Urinary bladder (tissue), 4 donors: ENCODE measurements around the gene CACNB2. TPM values are rescaled to one million over a fixed set of nuclear protein-coding genes. Genes with fewer than 3 reads are reported as not detected.
"Not testable (repeated sequence)": the region's sequence is repeated elsewhere in the genome, so short reads cannot be mapped to it uniquely, and the experiment has no call there.

Experiments used
- DNase-seq: peaks from one replicate; pipeline ENCODE4 v3.0.0-alpha.2; 2015; ENCODE audit errors: extremely low spot score
- H3K27ac ChIP-seq: one replicate; pipeline ENCODE4 v1.5.1; 2013; ENCODE audit warnings: low read depth, mild to moderate bottlenecking, moderate library complexity
- H3K36me3 ChIP-seq: one replicate; pipeline ENCODE4 v1.6.1; 2013; ENCODE audit warnings: mild to moderate bottlenecking, moderate library complexity; ENCODE audit not compliant: insufficient read depth
- H3K4me1 ChIP-seq: one replicate; pipeline ENCODE4 v1.6.1; 2013; ENCODE audit warnings: mild to moderate bottlenecking, moderate library complexity; ENCODE audit not compliant: insufficient read depth
- H3K4me3 ChIP-seq: one replicate; pipeline ENCODE4 v1.5.1; 2013; ENCODE audit warnings: low read depth, low read length
- WGBS: extraction: QIAGEN DNeasy Blood & Tissue Kit; methylation state at CpG from one replicate; pipeline ENCODE4 v1.1.7; 2013; 5-methylcytosine and 5-hydroxymethylcytosine counted together
- polyA plus RNA-seq: library from polyadenylated mRNA; stranded (reverse); fragments of 200-250 nt; gene quantifications from one replicate; pipeline ENCODE4 v1.2.3, GENCODE V29; 2013
- total RNA-seq: library from RNA; depleted of rRNA; stranded (reverse); fragments of >200 nt; gene quantifications from one replicate; pipeline ENCODE4 v1.2.3, GENCODE V29; 2014
- donor health status: healthy with polysubstance abuse.
- donor health status: healthy.

CACNB2 gene
- total and polyA plus RNA-seq, 2 donors = 16.7 to 40.4 TPM

GRCh38 chr10:18134509-18134908, 5.7 kb upstream of the CACNB2 start:
- DNase-seq = no peak
- 82% methylated on average over 8 of the region's 8 CpGs for WGBS
- Histone ChIP-seq H3K4me1 (no peaks in the 10 kb centered on the region), H3K4me3 (no peak overlapping the region), H3K27ac (no peak overlapping the region), H3K36me3 (no peaks in the 10 kb centered on the region)

GRCh38 chr10:18134921-18135320, 5.3 kb upstream of the CACNB2 start:
- Histone ChIP-seq H3K36me3 (no peaks in the 10 kb centered on the region), H3K4me3 (no peak overlapping the region), H3K4me1 (no peaks in the 10 kb centered on the region), H3K27ac (no peak overlapping the region)
- 86% methylated on average over 4 of the region's 4 CpGs for WGBS
- DNase-seq = no peak

GRCh38 chr10:18136073-18136791, 4.0 kb upstream of the CACNB2 start:
- DNase-seq = no peak
- no peaks in the 10 kb centered on the region for H3K4me1 ChIP-seq
- no peak overlapping the region for H3K4me3 ChIP-seq
- H3K36me3 ChIP-seq = no peaks in the 10 kb centered on the region
- 78% methylated on average over 8 of the region's 8 CpGs for WGBS
- H3K27ac ChIP-seq = no peak overlapping the region

- WGBS = 97% methylated on average over 1 of the region's 1 CpG
- H3K27ac ChIP-seq = no peak overlapping the region
- no peaks in the 10 kb centered on the region for H3K36me3 ChIP-seq
- no peak overlapping the region for H3K4me3 ChIP-seq
- no peaks in the 10 kb centered on the region for H3K4me1 ChIP-seq
- no peak for DNase-seq
Measured at GRCh38 chr10:18137111-18137510, 3.1 kb upstream of the CACNB2 start.

- no peak for DNase-seq
- whole genome bisulfite sequencing = 3% methylated on average over 41 of the region's 41 CpGs
Measured at GRCh38 chr10:18140957-18141845, 977 bp downstream of the CACNB2 start.

GRCh38 chr10:18142151-18142550, 1.9 kb downstream of the CACNB2 start:
- Histone ChIP-seq H3K27ac (no peak overlapping the region), H3K4me1 (no peaks in the 10 kb centered on the region), H3K36me3 (no peaks in the 10 kb centered on the region), H3K4me3 (no peak overlapping the region)
- DNase-seq = no peak
- WGBS = 53% methylated on average over 4 of the region's 4 CpGs

More at GRCh38 chr10:18140957-18141845, 977 bp downstream of the CACNB2 start:
- Histone ChIP-seq H3K36me3 (no peaks in the 10 kb centered on the region), H3K4me1 (no peaks in the 10 kb centered on the region), H3K4me3 (peak overlapping the region; percentile 69), H3K27ac (no peak overlapping the region)

GRCh38 chr10:18144396-18144795, 4.2 kb downstream of the CACNB2 start:
- no peaks in the 10 kb centered on the region for H3K4me1 ChIP-seq

GRCh38 chr10:18144928-18145327, 4.7 kb downstream of the CACNB2 start:
- Histone ChIP-seq H3K36me3 (no peaks in the 10 kb centered on the region), H3K27ac (no peak overlapping the region), H3K4me1 (no peaks in the 10 kb centered on the region), H3K4me3 (no peak overlapping the region)
- no peak for DNase-seq
- 40% methylated on average over 6 of the region's 6 CpGs for WGBS

More at GRCh38 chr10:18144396-18144795, 4.2 kb downstream of the CACNB2 start:
- Histone ChIP-seq H3K4me3 (no peak overlapping the region), H3K27ac (no peak overlapping the region), H3K36me3 (no peaks in the 10 kb centered on the region)
- 100% methylated on average over 1 of the region's 1 CpG for WGBS
- DNase-seq = no peak

- Histone ChIP-seq H3K4me3 (no peak overlapping the region), H3K27ac (no peak overlapping the region), H3K4me1 (no peaks in the 10 kb centered on the region), H3K36me3 (no peaks in the 10 kb centered on the region)
- 42% methylated on average over 2 of the region's 2 CpGs for WGBS
- DNase-seq = no peak
Measured at GRCh38 chr10:18145652-18146051, 5.4 kb downstream of the CACNB2 start.

GRCh38 chr10:18149196-18149800, 9.1 kb downstream of the CACNB2 start:
- H3K4me3 ChIP-seq = no peak overlapping the region
- H3K27ac ChIP-seq = no peak overlapping the region
- H3K36me3 ChIP-seq = no peaks in the 10 kb centered on the region
- DNase-seq = no peak
- H3K4me1 ChIP-seq = no peaks in the 10 kb centered on the region
- 62% methylated on average over 6 of the region's 6 CpGs for WGBS

- Histone ChIP-seq H3K36me3 (no peaks in the 10 kb centered on the region), H3K27ac (no peak overlapping the region), H3K4me1 (no peaks in the 10 kb centered on the region), H3K4me3 (no peak overlapping the region)
- WGBS = 77% methylated on average over 5 of the region's 5 CpGs
- DNase-seq = no peak
Measured at GRCh38 chr10:18151356-18151890, 11.2 kb downstream of the CACNB2 start.

- H3K36me3 ChIP-seq, H3K4me3 ChIP-seq, H3K27ac ChIP-seq, DNase-seq, H3K4me1 ChIP-seq: not testable (repeated sequence)
- WGBS = 94% methylated on average over 4 of the region's 4 CpGs
Measured at GRCh38 chr10:18153381-18153780, 13.2 kb downstream of the CACNB2 start.

- DNase-seq = no peak
- Histone ChIP-seq H3K4me1 (no peaks in the 10 kb centered on the region), H3K36me3 (no peaks in the 10 kb centered on the region), H3K27ac (no peak overlapping the region), H3K4me3 (no peak overlapping the region)
Measured at GRCh38 chr10:18155321-18155720, 15.1 kb downstream of the CACNB2 start.
